Ramos (cell line): ENCODE data around the gene GPX6.
"Not testable (repeated sequence)": the region's sequence is repeated elsewhere in the genome, so short reads cannot be mapped to it uniquely, and the experiment has no call there.

Source experiments
- in situ Hi-C: fragments of 300-500 bp; cut with MboI; formaldehyde crosslinking; loops from one replicate; pipeline ENCODE4 v1.14.3; 2022; ENCODE audit warnings: low sequenced_read_pairs; ENCODE audit not compliant: unreplicated experiment

The GPX6 gene

GRCh38 chr6:28515676-28516075 lies at the start of gene GPX6:
GPX6 (minus strand) TSS chr6:28515793; CDS start chr6:28515743, 50 bp downstream.
- in situ Hi-C loops, result no loop called here

- in situ Hi-C loops, result no loop called here
Measured at GRCh38 chr6:28563430-28564095, 48.0 kb upstream of the GPX6 start.

GRCh38 chr6:28558629-28559028 lies 43.0 kb upstream of the GPX6 start:
- in situ Hi-C loops, result no loop called here

GRCh38 chr6:28555136-28555535 lies 39.5 kb upstream of the GPX6 start:
- in situ Hi-C loops, result no loop called here

DNA sequence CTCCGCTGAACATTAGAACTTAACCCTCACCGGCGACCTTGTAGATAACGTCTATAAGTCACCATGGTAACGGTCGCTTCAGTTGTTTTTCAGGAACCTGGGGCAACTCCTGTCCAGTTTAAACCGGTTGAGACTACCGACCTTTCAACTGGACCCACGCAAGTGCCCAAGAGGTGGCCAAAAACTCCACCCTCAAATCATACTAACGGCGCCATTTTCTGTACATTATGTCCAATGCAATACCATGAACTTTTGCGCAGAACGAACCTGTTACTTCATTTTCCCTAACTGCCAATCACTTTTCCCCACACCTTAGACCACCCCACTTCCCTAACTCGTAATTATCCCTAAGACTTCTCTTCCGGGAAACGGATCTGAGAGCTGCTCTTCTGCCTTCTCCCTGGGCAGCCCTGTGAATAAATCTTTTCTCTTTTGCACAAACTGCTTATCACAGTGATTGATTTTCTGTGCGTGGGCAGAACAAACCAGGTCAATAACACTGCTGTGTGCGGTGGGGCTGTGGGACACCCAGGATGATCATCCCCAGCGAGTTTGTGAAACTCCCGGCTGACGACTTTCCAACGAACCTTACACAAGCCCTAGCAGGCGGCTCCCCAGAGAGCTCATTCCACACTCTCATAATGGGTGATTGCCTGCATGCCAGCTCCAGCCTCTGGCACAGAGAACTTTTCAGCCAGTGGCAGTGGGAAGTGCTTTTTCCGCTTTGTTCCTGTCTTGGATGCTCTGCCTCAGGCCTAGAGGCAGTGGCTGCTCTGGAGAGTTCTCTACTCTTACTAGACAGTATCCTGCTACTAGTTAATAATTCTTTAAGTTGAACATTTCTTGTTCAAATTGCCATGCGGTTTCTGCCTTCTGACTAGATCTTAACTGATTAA lies 38.6 kb upstream of the GPX6 start:
- in situ Hi-C loops, result no loop called here

DNA sequence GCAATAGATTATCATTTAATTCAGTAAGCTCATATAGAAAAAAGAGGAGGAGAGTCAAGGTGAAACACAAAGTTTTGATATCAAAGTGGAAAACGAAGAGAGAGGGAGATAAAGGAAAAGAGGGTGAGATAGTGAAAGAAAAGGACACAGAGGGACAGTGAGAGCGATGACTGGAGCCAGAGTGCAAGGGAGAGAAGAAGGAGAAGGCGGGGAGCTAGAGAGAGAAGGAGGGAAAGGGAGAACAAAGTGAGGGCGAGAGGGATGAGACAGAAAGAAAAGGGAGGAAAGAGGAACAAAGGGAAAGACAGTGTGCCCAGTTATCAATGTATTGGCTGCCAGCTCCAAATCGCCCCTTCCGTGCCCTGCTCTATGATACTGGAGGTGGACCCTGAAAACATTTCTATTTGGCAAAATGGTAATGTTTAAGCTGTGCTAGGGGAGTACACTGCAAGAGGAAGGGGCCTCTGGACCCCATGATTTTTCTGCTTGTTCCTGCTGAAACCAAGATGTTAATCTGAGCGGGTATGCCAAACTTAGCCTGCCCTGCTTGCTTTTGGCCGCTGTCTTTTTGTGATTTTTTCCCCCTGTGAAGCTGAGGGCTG lies 37.9 kb upstream of the GPX6 start:
- in situ Hi-C loops, result no loop called here

GRCh38 chr6:28551891-28552666 lies 36.5 kb upstream of the GPX6 start:
- in situ Hi-C loops, result no loop called here

- in situ Hi-C loops, result not testable (repeated sequence)
Measured at GRCh38 chr6:28547003-28547402, 31.4 kb upstream of the GPX6 start.

DNA sequence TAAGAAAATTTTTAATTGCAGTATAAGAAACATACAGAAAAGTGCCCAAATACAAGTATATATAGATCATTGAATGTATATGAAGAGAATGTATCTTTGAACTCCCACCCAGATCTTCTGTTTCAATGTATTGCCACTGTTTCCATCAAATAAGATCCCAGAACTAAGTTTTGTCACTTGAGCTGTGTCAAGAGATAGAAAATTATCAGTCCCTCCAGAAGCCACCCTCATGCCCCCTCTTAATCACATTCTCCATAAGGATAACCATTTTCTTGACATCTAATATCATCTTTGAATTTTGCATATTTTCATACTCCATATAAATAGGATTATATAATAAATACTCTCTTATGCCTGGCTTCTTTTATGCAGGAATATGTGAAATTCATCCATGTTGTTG lies 30.4 kb upstream of the GPX6 start:
- in situ Hi-C loops, result no loop called here

- in situ Hi-C loops, result no loop called here
Measured at GRCh38 chr6:28543651-28544610, 28.3 kb upstream of the GPX6 start.

GRCh38 chr6:28542440-28543296 lies 27.1 kb upstream of the GPX6 start:
- in situ Hi-C loops, result no loop called here

DNA sequence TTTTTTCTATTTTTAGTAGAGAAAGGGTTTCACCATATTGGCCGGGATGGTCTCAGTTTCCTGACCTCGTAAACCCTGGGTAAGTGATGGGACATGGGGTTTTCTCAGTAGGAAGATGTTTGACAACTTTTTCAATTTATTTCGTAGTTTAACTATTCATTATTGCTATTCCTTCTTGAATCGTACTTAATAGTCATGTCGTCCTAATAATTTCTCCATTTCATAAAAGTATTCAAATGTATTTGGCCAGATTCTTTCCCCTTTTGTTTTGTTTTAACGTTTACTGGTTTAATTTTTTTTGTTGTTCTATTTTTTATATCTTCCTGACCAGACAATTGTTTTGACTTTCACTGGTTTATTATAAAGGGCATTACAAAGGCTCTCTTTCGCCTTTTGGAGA lies 26.4 kb upstream of the GPX6 start:
- in situ Hi-C loops, result no loop called here

- in situ Hi-C loops, result no loop called here
Measured at GRCh38 chr6:28537509-28538140, 22.0 kb upstream of the GPX6 start.

DNA sequence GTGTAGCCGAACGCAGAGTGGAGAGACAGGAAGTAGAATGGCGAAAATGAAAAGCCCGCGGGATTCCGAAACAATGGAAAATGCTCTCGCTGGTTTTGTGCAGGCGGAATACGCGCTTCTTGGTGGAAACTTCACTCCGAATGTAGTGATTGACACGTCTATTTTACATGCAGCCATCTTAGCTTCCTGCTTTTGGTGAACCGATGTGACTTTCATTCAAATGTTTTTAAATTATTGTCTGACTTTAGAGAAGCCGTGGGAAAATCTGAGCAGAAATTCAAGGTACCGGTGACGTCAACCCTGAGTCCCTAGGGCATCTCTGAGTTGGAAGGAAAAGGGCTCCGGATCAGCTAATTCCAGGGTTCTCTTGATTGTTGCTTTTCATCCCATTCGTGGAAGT lies 21.5 kb upstream of the GPX6 start:
- in situ Hi-C loops, result no loop called here

- in situ Hi-C loops, result no loop called here
Measured at GRCh38 chr6:28534875-28535274, 19.3 kb upstream of the GPX6 start.

- in situ Hi-C loops, result no loop called here
Measured at GRCh38 chr6:28534306-28534705, 18.7 kb upstream of the GPX6 start.

- in situ Hi-C loops, result no loop called here
Measured at GRCh38 chr6:28531479-28532128, 16.0 kb upstream of the GPX6 start.

DNA sequence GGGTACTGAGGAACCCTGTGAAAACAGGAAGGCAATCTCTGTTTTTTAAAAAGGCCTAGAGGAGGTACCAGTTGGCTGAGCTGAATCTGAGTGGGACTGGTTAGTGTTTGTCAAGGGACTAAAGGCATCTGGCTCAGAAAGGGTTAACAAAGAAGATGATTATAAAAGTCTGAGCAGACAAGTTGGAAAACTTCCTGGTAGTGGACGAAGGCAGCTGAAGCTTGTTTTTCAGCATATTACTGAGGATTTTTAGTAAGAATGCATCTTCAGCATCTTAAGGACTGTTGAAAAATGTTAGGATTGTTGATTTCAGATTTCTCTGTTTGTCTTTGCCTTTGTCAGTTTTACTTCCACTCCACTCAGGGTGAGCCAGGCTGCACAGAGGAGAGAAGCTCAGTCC lies 15.2 kb upstream of the GPX6 start:
- in situ Hi-C loops, result no loop called here
